HG03354 (cell line): ENCODE results near the gene ZNF771.
"Not testable (repeated sequence)": the region's sequence is repeated elsewhere in the genome, so short reads cannot be mapped to it uniquely, and the experiment has no call there.

ENCODE experiments used
- ATAC-seq: cut with Tn5 transposase; IDR thresholded peaks from one replicate; pipeline ENCODE4 v1.9.1; 2021; ENCODE audit warnings: mild to moderate bottlenecking; ENCODE audit not compliant: unreplicated experiment, poor library complexity, severe bottlenecking

The ZNF771 gene

GRCh38 chr16:30374538-30374937 lies 32.9 kb upstream of the ZNF771 start, which contains the start of gene MYL11:
Gene MYL11, plus strand, starts transcription at chr16:30374802. Its CDS starts 56 bp downstream, at chr16:30374858.
- ATAC-seq: no peak

- no peak for ATAC-seq
Observed at GRCh38 chr16:30375864-30376263, 31.5 kb upstream of the ZNF771 start.

DNA sequence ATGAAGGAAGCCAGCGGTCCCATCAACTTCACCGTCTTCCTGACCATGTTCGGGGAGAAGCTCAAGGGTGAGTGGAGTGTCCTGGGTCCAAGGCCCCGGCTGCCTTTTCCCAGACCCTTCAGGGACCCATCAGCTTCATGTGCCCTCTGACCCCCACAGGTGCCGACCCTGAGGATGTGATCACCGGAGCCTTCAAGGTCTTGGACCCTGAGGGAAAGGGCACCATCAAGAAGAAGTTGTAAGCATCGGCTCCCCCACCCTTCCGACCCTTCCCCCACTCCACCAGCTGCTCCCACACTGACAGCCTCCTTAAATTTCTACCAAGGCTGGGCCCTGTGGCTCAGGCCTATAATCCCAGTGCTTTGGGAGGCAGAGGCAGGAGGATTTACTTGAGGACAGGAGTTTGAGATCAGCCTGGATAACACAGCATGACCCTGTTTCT lies 30.9 kb upstream of the ZNF771 start:
- no peak for ATAC-seq

GRCh38 chr16:30377050-30377811 lies 30.2 kb upstream of the ZNF771 start:
- ATAC-seq: no peak

- peak; percentile 47 for ATAC-seq
Observed at GRCh38 chr16:30377812-30378235, 29.6 kb upstream of the ZNF771 start.

DNA sequence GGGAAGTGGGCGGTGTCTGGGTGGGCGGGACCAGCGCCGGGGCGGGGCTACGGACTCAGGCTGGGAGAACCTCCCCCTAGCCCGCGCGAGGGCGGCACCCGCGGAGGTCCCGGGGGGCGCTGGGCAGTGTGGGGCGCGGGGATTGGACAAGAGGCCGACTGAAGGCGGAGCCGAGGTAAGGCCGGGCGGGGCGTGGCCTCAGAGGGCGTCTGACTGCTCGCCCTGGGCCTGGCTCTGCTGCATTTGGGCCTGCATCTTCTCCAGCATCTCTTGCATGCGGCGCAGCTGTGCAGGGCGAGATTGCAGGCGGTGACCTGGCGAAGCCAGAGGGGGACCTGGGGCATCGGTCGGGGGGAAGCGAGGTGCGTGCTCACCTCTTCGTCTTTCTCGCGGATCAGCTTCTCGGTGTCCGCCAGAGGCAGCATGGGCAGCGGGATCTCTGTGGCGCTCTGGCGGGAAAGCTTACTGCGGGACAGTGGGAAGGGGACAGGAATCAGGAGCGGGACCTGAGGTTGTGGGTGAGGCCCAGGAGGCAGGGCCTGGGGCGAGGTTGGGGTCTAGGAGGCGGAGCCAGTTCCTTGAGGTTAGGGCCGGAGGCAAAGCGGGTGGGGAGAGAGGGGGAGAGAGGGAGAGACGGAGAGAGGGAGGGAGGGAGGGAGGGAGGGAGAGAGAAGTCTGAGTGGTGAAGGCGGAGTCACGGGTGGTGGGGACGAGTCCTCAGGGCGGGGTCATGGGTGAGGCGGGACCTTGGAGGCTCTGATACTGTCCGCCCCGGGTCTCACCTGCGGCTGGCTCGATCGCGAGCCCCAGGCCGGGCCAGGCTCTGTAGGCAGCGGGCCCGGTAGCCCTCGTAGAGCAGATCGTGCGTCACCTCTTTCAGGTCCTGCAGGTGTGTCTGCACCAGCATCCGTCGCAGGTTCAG lies 28.9 kb upstream of the ZNF771 start:
- ATAC-seq: peak; percentile 86

DNA sequence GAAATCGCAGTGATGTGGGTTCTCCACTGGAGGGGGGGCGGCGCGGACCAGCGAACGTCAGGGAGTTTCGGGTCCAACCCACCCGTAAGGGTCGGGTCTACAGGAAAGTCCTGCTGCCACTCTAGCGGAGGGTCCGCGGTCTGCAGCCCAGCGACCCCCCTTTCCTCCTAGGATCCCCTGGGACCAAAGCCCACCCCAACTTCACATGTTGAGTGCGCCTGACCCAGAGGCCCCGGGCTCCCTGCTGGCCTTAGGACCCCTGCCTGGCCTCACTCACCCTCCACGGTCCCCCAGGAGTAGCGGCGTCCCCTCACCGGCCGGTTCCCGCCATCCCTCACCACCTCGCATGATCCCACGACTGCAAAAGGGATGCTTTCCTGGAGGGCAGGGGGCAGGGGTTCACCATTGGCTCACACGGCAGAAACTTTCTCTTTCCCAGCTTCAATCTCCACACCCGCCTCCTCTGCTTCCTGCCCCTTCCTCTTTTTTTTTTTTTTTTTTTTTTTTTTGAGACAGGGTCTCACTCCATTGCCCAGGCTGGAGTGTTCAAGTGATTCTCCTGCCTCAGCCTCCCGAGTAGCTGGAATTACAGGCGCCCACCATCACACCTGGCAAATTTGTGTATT lies 28.1 kb upstream of the ZNF771 start:
- peak; percentile 1 for ATAC-seq

DNA sequence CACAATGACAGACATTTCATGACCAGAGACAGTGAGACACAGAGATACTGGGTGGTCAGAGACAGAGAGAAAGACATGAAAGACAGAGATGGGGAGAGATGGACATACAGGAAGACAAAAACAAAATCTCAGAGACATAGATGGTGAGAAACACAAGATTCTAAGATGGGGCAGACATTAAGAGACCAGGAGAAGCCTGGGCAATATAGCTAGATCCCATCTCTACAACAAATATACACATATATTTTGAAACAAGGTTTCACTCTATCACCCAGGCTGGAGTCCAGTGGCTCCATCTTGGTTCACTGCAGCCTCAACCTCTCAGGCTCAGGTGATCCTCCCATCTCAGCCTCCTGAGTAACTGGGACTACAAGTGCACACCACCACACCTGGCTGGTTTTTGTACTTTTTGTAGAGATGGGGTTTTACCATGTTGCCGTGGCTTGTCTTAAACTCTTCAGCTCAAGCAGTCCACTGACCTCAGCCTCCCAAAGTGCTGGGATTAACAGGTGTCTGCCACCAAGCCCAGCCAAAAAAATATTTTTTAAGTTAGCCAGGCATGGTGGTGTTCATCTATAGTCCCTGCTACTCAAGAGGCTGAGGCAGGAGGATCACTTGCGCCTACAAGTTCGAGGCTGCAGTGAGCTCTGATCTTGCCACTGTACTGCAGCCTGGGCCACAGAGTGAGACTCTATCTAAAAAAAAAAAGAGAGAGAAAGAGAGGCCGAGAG lies 27.2 kb upstream of the ZNF771 start:
- ATAC-seq: no peak

DNA sequence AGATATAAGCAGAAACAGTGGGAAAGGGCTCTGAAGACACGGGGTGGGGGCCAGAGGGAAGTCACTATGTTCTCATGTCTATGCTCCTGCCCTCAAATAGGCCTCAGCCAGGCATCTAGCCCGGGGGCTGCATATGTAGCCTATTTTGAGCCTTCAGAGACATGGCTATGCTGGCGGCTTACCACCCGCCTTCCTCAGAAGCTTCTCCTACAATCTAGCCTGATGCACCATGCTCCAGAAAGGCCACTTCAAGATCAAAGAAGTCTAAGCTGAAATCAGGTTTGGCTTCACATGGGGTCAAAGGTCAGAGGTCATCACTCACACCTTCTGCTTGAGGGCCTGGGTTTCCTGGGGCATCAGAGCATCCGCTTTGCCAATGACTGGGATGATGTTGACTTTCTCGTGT lies 26.6 kb upstream of the ZNF771 start:
- no peak for ATAC-seq

GRCh38 chr16:30381291-30382041 lies 25.9 kb upstream of the ZNF771 start:
- ATAC-seq: no peak

- peak; percentile 37 for ATAC-seq
Observed at GRCh38 chr16:30382111-30382881, 25.1 kb upstream of the ZNF771 start, which contains the start of gene SEPTIN1. Gene SEPTIN1, minus strand, starts transcription at chr16:30382561. Its CDS starts 19 bp downstream, at chr16:30382542.

- no peak for ATAC-seq
Observed at GRCh38 chr16:30383521-30383920, 23.9 kb upstream of the ZNF771 start.

- no peak for ATAC-seq
Observed at GRCh38 chr16:30394592-30395154, 12.7 kb upstream of the ZNF771 start.

DNA sequence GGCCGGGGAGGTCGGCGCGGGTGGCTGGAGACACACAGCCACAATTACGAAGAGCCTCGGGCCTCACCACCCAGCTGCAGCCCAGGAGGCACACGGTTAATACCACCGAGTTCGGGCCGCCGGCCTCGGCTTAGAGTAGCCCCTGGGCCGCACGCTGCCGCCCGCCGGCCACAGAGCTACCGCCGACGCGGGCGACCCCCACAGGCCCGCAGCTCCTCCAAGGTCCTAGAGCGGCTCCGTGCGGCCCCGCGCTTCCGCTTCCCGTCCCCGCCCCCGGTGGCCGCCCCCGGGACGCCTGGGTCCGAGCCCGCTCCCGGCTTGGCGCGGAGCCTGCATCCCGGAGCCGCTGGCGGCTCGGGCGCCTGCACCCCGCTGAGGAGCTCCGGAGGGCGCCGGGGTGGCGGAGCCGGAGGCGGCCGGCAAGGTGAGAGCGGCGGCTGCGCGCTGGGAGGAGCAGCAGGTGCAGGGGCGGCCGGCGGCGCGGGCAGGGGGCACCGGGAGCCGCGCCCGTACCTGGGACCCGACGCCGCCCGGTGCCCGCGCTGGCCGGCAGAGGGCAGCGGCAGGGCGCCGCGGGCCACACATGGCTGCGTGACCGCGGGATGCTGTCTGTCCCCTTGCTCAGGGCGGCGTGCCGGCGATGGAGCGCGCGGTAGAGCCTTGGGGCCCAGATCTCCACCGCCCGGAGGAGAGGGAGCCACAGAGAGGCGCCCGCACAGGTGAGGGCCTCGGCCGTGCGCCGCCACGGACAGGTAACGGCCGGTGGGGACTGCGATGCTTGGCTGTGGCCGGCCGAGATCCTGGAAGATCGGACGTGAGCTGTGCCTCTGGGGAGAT lies 12.0 kb upstream of the ZNF771 start, which contains the start of gene ZNF48:
ZNF48 (plus strand) TSS at position 266 of the 837 bp plus-strand sequence; CDS start at position 641, 375 bp downstream.
- peak; percentile 77 for ATAC-seq

DNA sequence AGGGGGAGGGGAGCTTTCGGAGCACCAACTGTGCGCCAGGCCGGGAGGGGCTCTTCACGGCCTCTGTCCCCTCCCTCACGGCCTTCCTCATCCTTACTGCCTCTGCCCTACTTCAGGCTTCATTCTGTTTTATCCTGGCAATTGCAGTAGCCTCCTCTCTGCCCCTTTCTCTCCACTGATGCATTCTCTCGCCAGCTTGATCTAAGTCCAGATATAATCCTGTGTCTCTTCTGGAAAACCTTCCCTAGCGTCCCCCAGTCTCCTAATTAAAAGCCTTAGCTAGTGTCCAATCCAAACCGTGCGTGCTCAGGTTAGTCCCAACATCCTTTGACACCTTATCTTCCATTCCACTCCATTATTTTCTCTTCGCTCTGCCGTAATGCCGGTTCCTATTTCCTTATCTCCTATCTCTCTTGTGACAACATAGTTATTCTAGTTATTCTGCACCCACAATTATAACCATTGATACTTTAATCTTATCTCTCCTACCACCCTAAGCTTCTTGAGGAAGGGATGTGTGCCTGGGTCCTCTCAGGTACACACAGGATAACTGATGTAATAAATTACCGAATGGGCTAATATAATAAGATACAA lies 11.3 kb upstream of the ZNF771 start:
- no peak for ATAC-seq

- ATAC-seq: not testable (repeated sequence)
Observed at GRCh38 chr16:30396627-30397026, 10.8 kb upstream of the ZNF771 start.
